Chondrocyte (in vitro differentiated cells): Measurements from ENCODE around the gene LMF2. TPM values are rescaled to one million over a fixed set of nuclear protein-coding genes. Genes with fewer than 3 reads are reported as not detected.

ENCODE experiments used
- DNase-seq: peaks from one replicate; pipeline ENCODE4 v3.0.0; 2021; ENCODE audit warnings: mixed read lengths, low spot score
- H3K27ac Mint-ChIP-seq: one replicate; pipeline ENCODE4 v1.8.0; 2021; ENCODE audit warnings: mild to moderate bottlenecking, moderate library complexity, mixed read lengths; ENCODE audit not compliant: unreplicated experiment
- H3K27me3 Mint-ChIP-seq: 2 replicates; pipeline ENCODE4 v1.8.0; 2021; ENCODE audit warnings: low read depth, mixed read lengths
- H3K36me3 Mint-ChIP-seq: 2 replicates; pipeline ENCODE4 v1.8.0; 2021; ENCODE audit warnings: low read depth, mixed read lengths
- H3K4me1 Mint-ChIP-seq: 2 replicates; pipeline ENCODE4 v1.8.0; 2021; ENCODE audit warnings: low read depth, mild to moderate bottlenecking, mixed read lengths
- H3K4me3 Mint-ChIP-seq: one replicate; pipeline ENCODE4 v1.8.0; 2021; ENCODE audit warnings: mild to moderate bottlenecking, moderate library complexity, mixed read lengths; ENCODE audit not compliant: unreplicated experiment
- H3K9me3 Mint-ChIP-seq: 2 replicates; pipeline ENCODE4 v1.8.0; 2021; ENCODE audit warnings: low read depth, mixed read lengths
- total RNA-seq: library from RNA; stranded (reverse); gene quantifications from 3 replicates; pipeline ENCODE4 v1.2.1, GENCODE V29; 2021
- TF ChIP-seq, protein P1 (sequence below): fragments of 200-600 bp; sonication (generic); IDR thresholded peaks from 2 replicates; pipeline ENCODE4 v1.5.0; 2021; ENCODE audit warnings: antibody characterized with exemption, mild to moderate bottlenecking, moderate library complexity

The LMF2 gene
- total RNA-seq, 1 donor from 2014 or later, result 120 TPM

DNA sequence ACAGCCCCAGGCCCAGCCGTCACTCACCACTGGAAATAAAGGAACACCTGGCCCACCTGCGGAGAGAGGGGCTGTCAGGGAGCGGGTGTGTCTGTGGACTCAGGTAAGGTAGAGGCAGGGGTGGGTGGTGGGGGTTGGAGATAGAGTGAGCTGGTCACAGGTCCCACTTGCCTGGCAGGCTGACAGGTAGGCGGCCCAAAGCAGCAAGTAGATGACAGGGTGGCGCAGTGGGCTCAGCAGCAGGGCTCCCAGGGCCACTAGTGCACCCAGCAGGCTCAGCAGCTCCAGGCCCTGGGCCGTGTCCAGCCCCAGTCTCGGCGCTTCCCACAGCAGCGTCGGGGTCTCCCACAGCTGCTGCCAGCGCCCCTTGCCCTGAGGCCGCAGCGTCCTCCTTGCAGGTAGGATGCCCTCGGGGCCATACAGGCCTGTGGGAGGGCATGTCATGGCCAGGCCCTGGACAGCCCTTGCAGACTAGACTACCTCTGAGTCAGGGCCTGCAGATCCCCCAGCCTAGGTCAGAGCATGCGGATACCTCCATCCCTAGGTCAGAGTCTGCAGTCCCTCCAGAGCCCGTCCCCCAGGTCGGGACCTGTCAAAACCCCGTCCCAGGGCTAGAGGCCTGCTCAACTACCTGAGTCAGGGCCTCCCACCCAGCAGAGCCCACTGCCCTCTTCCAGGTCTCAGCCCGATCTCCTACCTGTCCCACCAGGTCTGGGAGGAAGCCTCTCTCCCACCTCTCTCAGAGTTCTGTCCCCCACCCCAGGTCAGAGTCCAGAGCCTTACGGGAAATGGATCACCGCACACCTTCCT, 686 bp downstream of the LMF2 start:
- H3K4me1 Mint-ChIP-seq, result peaks cover 13% of the 10 kb centered on the region
- DNase-seq, result no peak
- peak overlapping the region; percentile 89 for H3K27ac Mint-ChIP-seq
- H3K9me3 Mint-ChIP-seq, result no peaks in the 10 kb centered on the region
- peaks cover 2% of the 10 kb centered on the region for H3K36me3 Mint-ChIP-seq
- no peaks in the 10 kb centered on the region for H3K27me3 Mint-ChIP-seq
- TF ChIP-seq, protein P1, sequence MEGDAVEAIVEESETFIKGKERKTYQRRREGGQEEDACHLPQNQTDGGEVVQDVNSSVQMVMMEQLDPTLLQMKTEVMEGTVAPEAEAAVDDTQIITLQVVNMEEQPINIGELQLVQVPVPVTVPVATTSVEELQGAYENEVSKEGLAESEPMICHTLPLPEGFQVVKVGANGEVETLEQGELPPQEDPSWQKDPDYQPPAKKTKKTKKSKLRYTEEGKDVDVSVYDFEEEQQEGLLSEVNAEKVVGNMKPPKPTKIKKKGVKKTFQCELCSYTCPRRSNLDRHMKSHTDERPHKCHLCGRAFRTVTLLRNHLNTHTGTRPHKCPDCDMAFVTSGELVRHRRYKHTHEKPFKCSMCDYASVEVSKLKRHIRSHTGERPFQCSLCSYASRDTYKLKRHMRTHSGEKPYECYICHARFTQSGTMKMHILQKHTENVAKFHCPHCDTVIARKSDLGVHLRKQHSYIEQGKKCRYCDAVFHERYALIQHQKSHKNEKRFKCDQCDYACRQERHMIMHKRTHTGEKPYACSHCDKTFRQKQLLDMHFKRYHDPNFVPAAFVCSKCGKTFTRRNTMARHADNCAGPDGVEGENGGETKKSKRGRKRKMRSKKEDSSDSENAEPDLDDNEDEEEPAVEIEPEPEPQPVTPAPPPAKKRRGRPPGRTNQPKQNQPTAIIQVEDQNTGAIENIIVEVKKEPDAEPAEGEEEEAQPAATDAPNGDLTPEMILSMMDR, result no peak
- H3K4me3 Mint-ChIP-seq, result peak overlapping the region; percentile 93

DNA sequence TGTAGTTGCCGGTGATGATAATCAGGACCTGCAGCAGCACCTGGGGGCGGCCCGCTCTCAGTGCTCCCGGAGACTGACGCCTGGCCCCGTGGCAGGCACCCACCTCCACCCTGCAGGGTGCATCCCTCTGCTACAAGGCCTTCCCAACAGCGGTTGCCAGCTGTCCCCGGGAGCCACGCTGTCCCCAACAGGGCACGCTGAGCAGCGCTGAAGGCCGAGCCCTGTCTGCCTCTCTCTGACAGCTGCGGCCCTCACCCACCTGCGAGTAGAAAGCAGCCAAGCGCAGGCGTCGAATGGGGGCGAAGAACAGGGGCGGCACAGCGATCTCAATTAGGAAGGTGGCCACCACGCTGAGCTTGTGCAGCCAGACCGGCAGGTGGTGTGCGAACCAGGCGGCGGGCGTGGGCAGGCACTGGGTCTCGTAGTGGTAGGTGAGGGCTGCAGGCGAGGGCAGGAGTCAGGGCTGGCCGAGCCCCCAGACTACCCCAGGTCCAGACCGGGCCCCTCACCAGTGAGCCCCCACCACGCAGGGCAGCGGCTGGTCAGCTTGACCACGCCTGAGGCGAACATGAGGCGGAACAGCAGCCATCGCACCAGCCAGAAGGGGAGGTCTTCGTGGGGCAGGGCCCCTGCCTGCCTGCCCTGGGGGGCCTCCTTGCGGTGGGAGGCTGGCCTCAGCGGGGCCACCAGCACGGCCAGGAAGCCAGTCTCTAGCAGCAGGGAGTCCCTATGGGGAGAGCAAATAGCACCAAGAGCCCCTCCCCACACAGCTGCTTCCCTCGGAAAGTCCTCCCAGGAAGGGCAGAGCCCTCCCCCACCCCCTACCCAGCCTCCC, 1.5 kb downstream of the LMF2 start:
- H3K27me3 Mint-ChIP-seq, result no peaks in the 10 kb centered on the region
- no peaks in the 10 kb centered on the region for H3K9me3 Mint-ChIP-seq
- peaks cover 2% of the 10 kb centered on the region for H3K36me3 Mint-ChIP-seq
- peak overlapping the region; percentile 93 for H3K4me3 Mint-ChIP-seq
- DNase-seq, result peak; percentile 91
- no peak overlapping the region for H3K27ac Mint-ChIP-seq
- TF ChIP-seq, protein P1, result no peak
- H3K4me1 Mint-ChIP-seq, result peaks cover 13% of the 10 kb centered on the region

DNA sequence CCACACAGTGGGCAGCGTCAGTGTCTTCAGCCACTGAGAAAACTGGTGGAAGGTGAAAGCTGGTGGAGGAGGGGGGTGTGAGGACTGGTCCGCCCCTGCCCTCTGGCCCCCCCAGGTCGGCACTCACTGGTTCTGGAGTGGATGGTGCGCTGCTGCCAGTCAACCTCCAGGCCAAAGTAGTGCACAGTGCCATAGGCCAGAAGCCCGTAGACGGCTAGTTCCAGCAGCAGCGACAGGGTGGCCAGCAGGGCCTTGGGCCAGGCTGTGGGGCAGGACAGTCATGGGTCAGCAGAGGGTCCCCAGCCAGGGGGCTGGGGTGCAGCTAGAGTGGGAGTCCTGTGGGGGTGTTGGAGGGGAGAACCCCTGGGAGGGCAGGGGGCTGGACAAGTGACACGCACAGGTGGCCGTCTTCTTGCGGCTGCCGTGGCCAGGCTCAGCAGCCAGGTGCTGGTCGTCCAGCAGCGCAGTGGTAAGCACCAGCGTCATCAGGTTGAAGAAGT, 2.2 kb downstream of the LMF2 start:
- Mint-ChIP-seq H3K4me3 (no peak overlapping the region), H3K4me1 (peaks cover 13% of the 10 kb centered on the region), H3K27me3 (no peaks in the 10 kb centered on the region), H3K27ac (no peak overlapping the region), H3K9me3 (no peaks in the 10 kb centered on the region), H3K36me3 (peaks cover 4% of the 10 kb centered on the region)
- TF ChIP-seq, protein P1, result no peak
- no peak for DNase-seq

DNA sequence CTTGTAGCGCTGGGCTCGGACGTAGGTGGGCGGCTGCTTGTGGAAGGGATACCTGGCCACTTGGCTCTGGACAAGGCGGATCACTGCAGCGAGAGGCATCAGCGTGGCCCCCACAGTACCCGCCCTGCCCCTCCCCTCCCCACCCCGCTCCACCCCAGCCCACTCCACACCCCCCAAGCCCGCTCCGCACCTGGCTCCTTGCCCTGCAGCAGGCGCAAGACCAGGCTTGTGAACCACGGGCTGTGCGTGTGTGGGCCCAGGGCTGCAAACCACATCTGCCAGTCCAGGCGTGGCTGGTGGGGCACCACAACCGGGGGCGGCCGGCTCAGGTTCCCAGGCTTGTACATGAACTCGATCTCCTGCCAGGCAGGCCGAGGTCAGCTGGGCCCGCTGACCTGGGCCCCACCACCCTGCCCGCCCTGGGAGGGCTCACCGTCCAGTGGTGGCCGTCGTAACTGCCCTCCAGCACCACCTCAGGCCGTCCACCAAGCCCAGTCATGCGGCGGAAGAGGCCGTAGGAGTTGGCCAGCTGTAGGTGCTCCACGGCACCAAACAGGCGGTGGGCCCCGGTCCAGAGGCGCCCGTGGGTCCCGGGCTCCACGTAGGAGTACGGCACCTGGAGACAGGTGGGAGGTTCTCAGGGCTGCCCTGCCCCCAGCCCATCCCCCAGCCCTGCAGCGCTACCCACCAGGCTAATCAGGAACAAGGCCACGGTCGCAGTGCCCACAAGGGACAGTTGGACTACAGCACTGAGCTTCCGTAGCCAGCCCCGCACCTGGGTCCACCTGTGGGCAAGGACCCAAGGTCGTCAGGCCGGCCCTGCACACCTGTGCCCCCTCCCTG, 2.9 kb downstream of the LMF2 start:
- H3K27ac Mint-ChIP-seq, result no peak overlapping the region
- peaks cover 4% of the 10 kb centered on the region for H3K36me3 Mint-ChIP-seq
- no peaks in the 10 kb centered on the region for H3K9me3 Mint-ChIP-seq
- H3K27me3 Mint-ChIP-seq, result no peaks in the 10 kb centered on the region
- no peak overlapping the region for H3K4me3 Mint-ChIP-seq
- H3K4me1 Mint-ChIP-seq, result peaks cover 12% of the 10 kb centered on the region
- DNase-seq, result peak; percentile 89
- TF ChIP-seq, protein P1, result no peak
